GM18951 (cell line): ENCODE data around the gene HCRTR1.
A peak's percentile ranks its signal among the peaks of the same experiment; 100 is the strongest.

ENCODE experiments used
- POLR2A ChIP-seq: IDR thresholded peaks from 4 replicates; pipeline ENCODE4 v1.6.1; 2011; ENCODE audit warnings: mild to moderate bottlenecking; ENCODE audit not compliant: insufficient read length, insufficient read depth; ENCODE audit errors: extremely low read depth
- in situ Hi-C: fragments of 300-500 bp; cut with MboI; formaldehyde crosslinking; loops from one replicate; pipeline ENCODE4 v1.12.0; 2022; ENCODE audit warnings: low sequenced_read_pairs, mixed read lengths, inconsistent platforms; ENCODE audit not compliant: unreplicated experiment

Gene HCRTR1

GRCh38 chr1:31628931-31629556, 11.6 kb downstream of the HCRTR1 start:
- no peak for TF ChIP-seq POLR2A

DNA sequence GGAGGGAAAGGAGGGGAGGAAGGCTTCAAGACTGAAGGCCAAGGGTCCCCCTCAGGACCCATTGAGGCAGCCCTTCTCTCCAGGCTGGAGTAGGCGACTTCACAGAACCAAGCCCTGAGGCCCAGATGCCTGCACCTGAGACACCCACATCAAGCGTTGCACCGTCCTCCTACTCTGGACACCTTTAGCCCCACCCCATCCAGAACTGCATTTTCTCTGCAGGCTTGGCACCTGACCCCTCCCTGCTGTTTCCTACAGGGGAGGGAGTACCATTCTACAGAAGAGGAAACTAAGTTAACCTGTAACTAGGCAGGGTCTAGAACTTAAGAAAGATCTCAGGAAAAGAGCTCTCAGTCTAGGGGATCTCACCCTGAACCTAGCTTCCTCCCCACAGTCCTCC, 15.2 kb downstream of the HCRTR1 start:
- TF ChIP-seq POLR2A: no peak

More at GRCh38 chr1:31628931-31629556, 11.6 kb downstream of the HCRTR1 start:
- in situ Hi-C loops: no loop called here

GRCh38 chr1:31633117-31633516, 15.6 kb downstream of the HCRTR1 start:
- in situ Hi-C loops: no loop called here
- TF ChIP-seq POLR2A: no peak

More for the DNA sequence above, 15.2 kb downstream of the HCRTR1 start:
- in situ Hi-C loops: no loop called here

DNA sequence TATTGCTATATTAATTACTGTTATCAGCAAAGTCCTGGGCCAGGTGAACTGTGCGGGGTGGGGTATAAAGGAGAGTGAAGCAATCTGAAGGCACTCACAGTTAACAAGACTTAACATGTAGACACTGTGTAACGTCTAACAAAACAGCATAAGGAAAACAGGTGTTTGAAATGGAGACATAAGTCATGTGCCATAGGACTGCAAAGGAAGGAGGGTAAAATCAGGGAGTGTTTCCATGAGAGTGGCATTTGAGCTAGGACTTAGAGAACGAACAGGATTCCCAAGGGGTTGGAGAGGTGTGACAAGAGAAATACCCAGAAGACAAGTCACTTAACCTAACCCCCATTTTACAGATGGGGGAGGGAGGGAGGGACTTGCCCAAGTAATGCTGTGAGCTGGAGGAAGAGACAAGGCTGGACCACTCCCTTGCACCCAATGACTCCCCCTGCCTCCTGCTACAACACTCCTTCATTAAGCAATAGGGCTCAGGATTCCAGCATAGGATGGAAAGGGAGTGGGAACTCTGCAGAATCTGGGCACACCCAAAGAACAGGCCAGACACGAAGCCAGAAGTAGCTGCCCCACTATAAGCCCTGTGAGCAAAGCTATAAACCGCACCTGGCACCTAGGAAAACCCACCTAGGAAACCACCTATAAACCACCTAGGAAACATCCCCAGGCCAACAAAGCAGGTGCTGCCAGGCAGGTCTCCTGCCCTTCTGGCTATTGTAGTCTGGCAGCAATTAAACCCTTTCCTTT, 20.6 kb downstream of the HCRTR1 start:
- no peak for TF ChIP-seq POLR2A
- in situ Hi-C loops: no loop called here

DNA sequence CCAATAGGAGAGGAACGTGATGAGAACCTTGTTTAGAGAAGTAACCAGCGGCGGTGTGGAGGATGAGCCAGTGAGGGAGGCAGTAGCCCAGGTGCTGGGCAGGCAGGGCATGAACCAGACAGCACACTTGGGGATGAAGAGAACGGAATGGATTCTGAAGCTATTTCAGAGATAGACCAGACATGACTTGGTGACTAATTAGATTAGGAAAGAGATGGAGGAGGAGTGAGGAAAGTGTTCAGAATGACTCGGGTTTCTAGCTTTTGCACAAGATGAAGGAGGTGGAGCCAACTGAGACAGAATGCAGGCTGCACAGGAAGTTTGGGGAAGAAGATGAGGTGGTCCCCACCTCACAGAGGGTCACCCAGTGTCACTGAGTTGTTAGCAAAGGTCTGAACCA, 22.1 kb downstream of the HCRTR1 start:
- in situ Hi-C loops: no loop called here
- no peak for TF ChIP-seq POLR2A

DNA sequence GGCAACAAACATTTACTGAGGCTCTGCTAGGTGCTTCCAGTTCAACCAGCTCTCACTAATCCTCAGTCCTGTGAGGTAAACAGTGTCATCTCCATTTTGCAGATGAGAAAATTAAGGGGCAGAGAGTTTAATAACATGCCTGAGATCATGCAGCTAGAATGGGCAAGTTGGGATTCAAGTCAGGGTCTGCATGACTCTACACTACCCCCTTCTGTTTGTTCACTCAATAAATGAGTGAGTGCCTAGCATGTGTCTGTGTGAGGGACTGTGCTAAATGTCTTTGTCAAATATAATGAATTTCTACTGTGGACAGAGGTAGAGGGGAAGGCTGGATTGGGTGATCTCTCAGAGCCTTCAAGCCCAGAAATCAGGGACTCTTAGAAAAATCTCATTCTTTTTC, 22.7 kb downstream of the HCRTR1 start:
- TF ChIP-seq POLR2A: no peak
- in situ Hi-C loops: no loop called here

DNA sequence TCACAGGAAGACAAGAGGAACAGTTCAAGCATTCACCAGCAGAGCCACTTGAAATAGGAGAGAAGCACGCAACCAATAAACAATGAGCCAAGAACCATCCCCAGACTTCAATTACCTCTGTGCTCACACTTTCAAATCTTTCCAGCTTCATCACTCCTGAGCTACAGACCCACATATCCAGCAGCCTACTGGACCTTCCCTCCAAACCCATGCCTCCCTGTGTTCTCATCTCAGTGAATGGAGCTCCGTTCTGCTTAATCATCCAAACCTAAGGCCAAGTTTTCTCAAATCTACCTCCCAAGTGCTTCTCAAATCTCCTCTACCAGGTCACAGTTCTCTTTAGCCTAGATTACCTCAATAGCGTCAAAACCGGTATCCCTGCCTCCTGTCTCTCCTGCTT, 23.5 kb downstream of the HCRTR1 start:
- TF ChIP-seq POLR2A: no peak
- in situ Hi-C loops: no loop called here

DNA sequence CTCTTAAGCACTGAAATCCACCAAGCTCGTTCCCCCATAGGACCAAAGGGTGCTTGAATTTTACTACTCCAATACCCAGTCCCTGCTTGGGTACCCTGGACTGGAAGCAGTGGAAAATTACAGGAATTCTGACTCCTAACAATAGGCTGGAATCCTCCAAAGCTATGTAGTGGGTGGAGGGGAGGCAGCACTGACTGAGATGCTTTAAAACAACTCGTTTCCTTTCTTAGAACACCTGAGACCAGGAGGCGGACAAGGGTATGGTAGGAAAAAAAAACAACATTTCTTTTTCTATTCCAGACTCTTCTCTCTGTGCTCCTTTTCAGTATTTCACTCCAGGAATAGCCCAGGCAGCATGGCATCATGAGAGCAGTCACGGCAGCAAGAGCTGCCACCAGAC, 24.9 kb downstream of the HCRTR1 start:
- no peak for TF ChIP-seq POLR2A
- in situ Hi-C loops: no loop called here

DNA sequence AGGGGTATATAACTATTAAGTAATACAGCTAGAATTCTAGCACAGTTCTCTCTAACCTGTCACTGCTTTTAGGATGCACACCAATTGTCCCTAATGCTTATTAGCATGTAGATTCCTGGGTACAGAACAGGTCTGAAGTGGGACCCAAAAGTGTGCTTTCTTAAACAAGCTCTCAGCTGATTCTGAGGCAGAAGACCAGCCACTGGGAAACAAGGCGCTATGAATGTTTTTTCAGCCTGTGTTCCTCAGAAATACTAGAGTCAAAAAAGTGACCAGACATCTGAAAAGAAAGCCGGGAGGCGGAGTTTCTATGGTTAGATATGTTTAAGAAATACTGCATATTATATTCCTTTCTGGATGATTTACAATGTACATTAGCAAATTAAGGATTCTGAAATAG, 25.4 kb downstream of the HCRTR1 start:
- TF ChIP-seq POLR2A: no peak
- in situ Hi-C loops: no loop called here

DNA sequence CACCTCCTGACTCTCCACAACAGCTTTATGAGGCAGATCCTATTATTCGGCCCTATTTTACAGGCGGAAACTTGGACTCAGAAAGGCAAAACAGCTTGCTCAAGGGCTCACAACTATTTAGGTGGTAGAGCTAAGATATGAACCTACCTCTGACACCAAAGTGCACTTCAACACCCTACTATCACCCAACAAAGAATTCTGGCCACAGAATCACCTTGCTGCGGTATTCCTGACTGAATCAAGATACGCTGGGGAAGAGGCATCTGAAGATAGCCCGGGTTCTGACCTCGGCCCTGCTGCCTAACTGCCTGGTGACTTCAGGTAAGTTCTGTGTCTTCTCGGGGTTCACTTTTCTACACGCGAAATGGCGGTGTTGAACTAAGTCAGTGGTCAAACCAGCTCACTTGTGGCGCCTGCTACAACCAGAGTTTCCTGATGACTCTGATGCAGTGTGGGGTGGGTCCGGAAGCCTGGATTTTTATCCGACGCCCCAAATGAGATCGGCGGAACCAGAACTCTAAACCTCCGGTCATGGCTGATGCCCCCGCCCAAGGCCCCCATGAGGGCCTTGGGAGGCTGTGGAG, 26.6 kb downstream of the HCRTR1 start:
- in situ Hi-C loops: no loop called here
- peak; percentile 51 for TF ChIP-seq POLR2A

DNA sequence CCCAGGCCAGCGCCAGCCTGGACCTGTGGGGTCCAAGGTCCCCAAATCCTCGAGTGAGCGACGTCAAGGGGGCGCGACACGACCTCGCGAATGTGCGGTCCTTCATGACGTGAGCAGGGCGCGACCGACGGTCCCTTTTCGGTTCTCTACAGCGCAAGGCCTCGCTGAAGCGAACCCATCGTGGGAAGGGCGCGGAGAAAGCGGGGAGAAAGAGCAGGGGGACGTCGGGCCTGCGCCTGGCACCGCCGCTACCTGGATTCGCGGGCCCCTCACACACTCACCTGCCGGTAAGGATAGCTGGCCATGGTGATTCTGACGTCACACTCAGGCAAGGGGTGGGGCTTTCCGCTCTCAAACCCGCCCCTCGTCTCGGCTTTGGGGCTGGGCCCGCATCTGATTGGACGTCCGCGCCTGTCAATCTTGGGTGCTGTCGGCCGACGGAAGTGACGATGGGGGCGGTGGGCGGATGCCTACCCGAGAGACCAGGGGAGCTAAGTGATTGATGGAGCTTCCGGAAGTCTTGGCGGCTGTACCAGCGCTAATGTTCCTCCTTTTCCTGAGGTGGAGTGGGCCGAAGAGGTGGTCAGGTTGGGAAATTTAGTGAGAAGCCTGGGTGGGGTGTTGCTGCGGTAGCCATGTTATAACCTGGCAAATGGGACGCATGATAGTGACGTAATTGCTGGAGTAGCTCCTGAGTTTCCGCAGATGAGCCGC, 27.2 kb downstream of the HCRTR1 start, which contains the start of gene PEF1:
Gene PEF1, minus strand, starts transcription at position 317 of the 714 bp plus-strand sequence. Its CDS starts 12 bp downstream, at position 305.
- peak; percentile 65 for TF ChIP-seq POLR2A
- in situ Hi-C loops: no loop called here

GRCh38 chr1:31645274-31645568, 27.7 kb downstream of the HCRTR1 start:
- no peak for TF ChIP-seq POLR2A
- in situ Hi-C loops: no loop called here

- no peak for TF ChIP-seq POLR2A
- in situ Hi-C loops: no loop called here
Measured at GRCh38 chr1:31646259-31646960, 28.9 kb downstream of the HCRTR1 start.
